ENCODE results near the gene DGKH. TPM values are rescaled to one million over a fixed set of nuclear protein-coding genes. Genes with fewer than 3 reads are reported as not detected.
"Not testable (repeated sequence)": the region's sequence is repeated elsewhere in the genome, so short reads cannot be mapped to it uniquely, and the experiment has no call there.

Gene DGKH
- total RNA-seq, 1 experiment from 2014 or later, result 22.8 TPM

GRCh38 chr13:42068886-42069285 lies 20.4 kb downstream of the DGKH start:
- DNase-seq (ENCODE audit: low read depth, low spot score) (no peak), ATAC-seq (no peak)
- no TSS peak for BruUV-seq (replicated peaks)
- H3K4me1 ChIP-seq (ENCODE audit: control insufficient read depth, insufficient read depth, low read length), result peaks cover 3% of the 10 kb centered on the region; the same call in 1 of the 2 replicates
- ChIA-PET CTCF (no interaction called here), POLR2A (no interaction called here)
- H3K36me3 ChIP-seq (ENCODE audit: control insufficient read depth, insufficient read depth, low read length), result no peaks in the 10 kb centered on the region; the same call in 1 of the 2 replicates
- TF ChIP-seq SIN3A (IDR thresholded peaks at IDR 0.05; ENCODE audit: borderline replicate concordance, insufficient read depth, low read depth, low read length) (no peak), CTCF (IDR thresholded peaks at IDR 0.05) (no peak), POLR2AphosphoS5 (IDR thresholded peaks at IDR 0.05; ENCODE audit: low read depth, low read length) (no peak), REST (IDR thresholded peaks at IDR 0.05; ENCODE audit: insufficient read depth in 1 of 2, low read depth in 2 of 2, low read length in 1 of 2) (no peak), TCF7L2 (IDR thresholded peaks at IDR 0.05; ENCODE audit: low read depth, low read length) (no peak)
- no peak overlapping the region for H3K4me3 ChIP-seq (ENCODE audit: low read depth in 2 of 2, low read length in 2 of 2)
- no peaks in the 10 kb centered on the region for H3K27me3 ChIP-seq (ENCODE audit: control insufficient read depth, insufficient read depth, low read length)
- intact Hi-C loops (cut with micrococcal nuclease; ENCODE audit: unreplicated experiment), result no loop called here
- H3K27ac ChIP-seq (ENCODE audit: low read length), result no peak overlapping the region
- no peaks in the 10 kb centered on the region for H3K9me3 ChIP-seq (ENCODE audit: control insufficient read depth, insufficient read depth, low read depth, low read length)
- in situ Hi-C loops (cut with HindIII; ENCODE audit: low pct_unique_long_range_greater_than_20kb, low sequenced_read_pairs), result no loop called here

GRCh38 chr13:42070599-42070998 lies 22.2 kb downstream of the DGKH start:
- in situ Hi-C loops (cut with HindIII; ENCODE audit: low pct_unique_long_range_greater_than_20kb, low sequenced_read_pairs); ATAC-seq; H3K9me3 ChIP-seq (ENCODE audit: control insufficient read depth, insufficient read depth, low read depth, low read length); H3K4me3 ChIP-seq (ENCODE audit: low read depth in 2 of 2, low read length in 2 of 2); DNase-seq (ENCODE audit: low read depth, low spot score); CTCF ChIA-PET; H3K4me1 ChIP-seq (ENCODE audit: control insufficient read depth, insufficient read depth, low read length); intact Hi-C loops (cut with micrococcal nuclease; ENCODE audit: unreplicated experiment); POLR2A ChIA-PET; BruUV-seq (replicated peaks); H3K36me3 ChIP-seq (ENCODE audit: control insufficient read depth, insufficient read depth, low read length); H3K27me3 ChIP-seq (ENCODE audit: control insufficient read depth, insufficient read depth, low read length); H3K27ac ChIP-seq (ENCODE audit: low read length): not testable (repeated sequence)

- intact Hi-C loops (cut with micrococcal nuclease; ENCODE audit: unreplicated experiment); BruUV-seq (replicated peaks): not testable (repeated sequence)
Measured at GRCh38 chr13:42071179-42071578, 22.7 kb downstream of the DGKH start.

More at GRCh38 chr13:42071179-42071578, 22.7 kb downstream of the DGKH start:
- H3K27me3 ChIP-seq (ENCODE audit: control insufficient read depth, insufficient read depth, low read length); POLR2A ChIA-PET; H3K4me3 ChIP-seq (ENCODE audit: low read depth in 2 of 2, low read length in 2 of 2); ATAC-seq; H3K36me3 ChIP-seq (ENCODE audit: control insufficient read depth, insufficient read depth, low read length); H3K9me3 ChIP-seq (ENCODE audit: control insufficient read depth, insufficient read depth, low read depth, low read length); in situ Hi-C loops (cut with HindIII; ENCODE audit: low pct_unique_long_range_greater_than_20kb, low sequenced_read_pairs); CTCF ChIA-PET; DNase-seq (ENCODE audit: low read depth, low spot score); H3K4me1 ChIP-seq (ENCODE audit: control insufficient read depth, insufficient read depth, low read length); H3K27ac ChIP-seq (ENCODE audit: low read length): not testable (repeated sequence)
